IPS-15b (cell line): ENCODE data around the gene LY6G6C.

Experiments used
- H3K27me3 ChIP-seq: one replicate; pipeline ENCODE4 v1.6.1; 2013; ENCODE audit warnings: low read length; ENCODE audit not compliant: control insufficient read depth, insufficient read depth
- H3K36me3 ChIP-seq: one replicate; pipeline ENCODE4 v1.6.1; 2013; ENCODE audit warnings: low read length; ENCODE audit not compliant: control insufficient read depth, insufficient read depth
- H3K4me1 ChIP-seq: one replicate; pipeline ENCODE4 v1.6.1; 2013; ENCODE audit warnings: mild to moderate bottlenecking, low read length; ENCODE audit not compliant: control insufficient read depth, insufficient read depth
- H3K4me3 ChIP-seq: one replicate; pipeline ENCODE4 v1.5.1; 2013; ENCODE audit warnings: low read depth, low read length
- H3K9ac ChIP-seq: one replicate; pipeline ENCODE4 v1.6.1; 2013; ENCODE audit warnings: low read depth, mild to moderate bottlenecking, low read length
- H3K9me3 ChIP-seq: one replicate; pipeline ENCODE4 v1.6.1; 2013; ENCODE audit warnings: mild to moderate bottlenecking, low read length; ENCODE audit not compliant: control insufficient read depth, insufficient read depth

The LY6G6C gene

DNA sequence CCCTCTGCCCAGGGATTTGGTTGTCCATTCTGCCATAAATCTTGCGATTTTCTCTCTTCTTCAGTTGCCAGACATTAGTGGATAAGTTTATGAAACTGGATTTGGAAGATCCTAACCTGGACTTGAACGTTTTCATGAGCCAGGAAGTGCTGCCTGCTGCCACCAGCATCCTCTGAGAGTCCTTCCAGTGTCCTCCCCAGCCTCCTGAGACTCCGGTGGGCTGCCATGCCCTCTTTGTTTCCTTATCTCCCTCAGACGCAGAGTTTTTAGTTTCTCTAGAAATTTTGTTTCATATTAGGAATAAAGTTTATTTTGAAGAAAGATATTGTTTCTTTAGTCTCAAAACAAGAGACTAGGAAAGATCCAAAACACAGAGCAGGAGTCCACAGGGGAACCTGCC, 40.8 kb upstream of the LY6G6C start, which contains the start of gene SAPCD1:
SAPCD1 (plus strand) TSS at position 301 of the 400 bp plus-strand sequence. CDS start 399 bp downstream, outside the sequence.
- Histone ChIP-seq H3K9ac (no peak within 1 kb of the TSS), H3K9me3 (no peaks in the 10 kb centered on the region), H3K36me3 (peaks cover 24% of the 10 kb centered on the region), H3K4me3 (no peak within 1 kb of the TSS), H3K27me3 (no peaks in the 10 kb centered on the region), H3K4me1 (peaks cover 5% of the 10 kb centered on the region)

- no peaks in the 10 kb centered on the region for H3K9me3 ChIP-seq
- H3K4me1 ChIP-seq, result peaks cover 5% of the 10 kb centered on the region
- no peak overlapping the region for H3K9ac ChIP-seq
- no peak overlapping the region for H3K4me3 ChIP-seq
- H3K27me3 ChIP-seq, result no peaks in the 10 kb centered on the region
- peaks cover 24% of the 10 kb centered on the region for H3K36me3 ChIP-seq
Measured at GRCh38 chr6:31761343-31761742, 39.8 kb upstream of the LY6G6C start.

- Histone ChIP-seq H3K9ac (no peak overlapping the region), H3K36me3 (peaks cover 24% of the 10 kb centered on the region), H3K4me3 (no peak overlapping the region), H3K4me1 (peaks cover 5% of the 10 kb centered on the region), H3K27me3 (no peaks in the 10 kb centered on the region), H3K9me3 (no peaks in the 10 kb centered on the region)
Measured at GRCh38 chr6:31760790-31761189, 39.2 kb upstream of the LY6G6C start.

DNA sequence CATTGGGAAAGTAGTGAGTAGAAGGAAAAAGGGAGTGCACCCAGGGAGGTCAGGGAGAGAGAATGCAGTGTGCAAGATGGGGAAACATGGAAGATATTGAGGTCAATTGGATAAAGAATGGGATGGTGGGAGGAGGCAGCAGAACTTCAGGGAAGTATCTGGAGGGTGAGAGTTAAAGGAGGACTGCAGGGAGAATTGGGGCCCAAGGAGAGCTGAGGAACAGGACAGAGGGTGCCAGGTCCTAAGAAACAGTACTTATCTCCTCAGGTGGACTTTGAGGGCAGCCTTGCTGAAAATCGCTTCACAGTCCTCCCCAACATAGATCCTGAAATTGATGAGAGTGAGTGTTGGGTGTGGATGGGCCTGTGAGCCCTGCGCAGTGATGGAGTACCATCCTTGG, 36.7 kb upstream of the LY6G6C start:
- H3K36me3 ChIP-seq, result peaks cover 24% of the 10 kb centered on the region
- H3K9ac ChIP-seq, result no peak overlapping the region
- H3K4me1 ChIP-seq, result peaks cover 2% of the 10 kb centered on the region
- H3K27me3 ChIP-seq, result no peaks in the 10 kb centered on the region
- H3K4me3 ChIP-seq, result no peak overlapping the region
- no peaks in the 10 kb centered on the region for H3K9me3 ChIP-seq

DNA sequence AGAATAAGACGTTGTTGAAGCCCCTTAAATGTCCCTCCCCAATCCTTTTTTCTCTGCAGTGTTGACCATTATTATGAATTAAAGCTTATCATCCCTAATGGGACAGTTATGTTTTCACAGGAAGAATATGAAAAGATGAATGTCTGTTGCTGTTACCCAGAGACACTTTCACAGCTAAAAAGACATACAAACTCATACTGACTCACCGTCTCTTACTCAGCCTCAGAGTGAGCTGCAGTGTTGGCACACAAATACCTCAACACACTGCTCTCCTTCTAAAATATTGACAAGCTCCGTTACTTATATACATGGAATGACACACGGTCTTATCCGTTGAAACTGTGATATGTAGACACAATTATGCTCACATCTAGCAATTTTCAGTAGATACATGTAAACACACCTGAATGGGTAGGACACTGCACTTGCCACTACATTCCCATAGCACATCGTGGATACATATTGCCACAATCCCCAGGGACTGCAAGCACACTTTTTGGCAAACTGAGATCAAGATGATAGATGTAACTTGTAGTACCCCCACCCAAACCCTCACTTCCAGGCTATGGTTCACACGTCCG, 31.3 kb upstream of the LY6G6C start:
- no peaks in the 10 kb centered on the region for H3K27me3 ChIP-seq
- no peak overlapping the region for H3K9ac ChIP-seq
- H3K4me1 ChIP-seq, result no peaks in the 10 kb centered on the region
- H3K4me3 ChIP-seq, result no peak overlapping the region
- no peaks in the 10 kb centered on the region for H3K36me3 ChIP-seq
- no peaks in the 10 kb centered on the region for H3K9me3 ChIP-seq

DNA sequence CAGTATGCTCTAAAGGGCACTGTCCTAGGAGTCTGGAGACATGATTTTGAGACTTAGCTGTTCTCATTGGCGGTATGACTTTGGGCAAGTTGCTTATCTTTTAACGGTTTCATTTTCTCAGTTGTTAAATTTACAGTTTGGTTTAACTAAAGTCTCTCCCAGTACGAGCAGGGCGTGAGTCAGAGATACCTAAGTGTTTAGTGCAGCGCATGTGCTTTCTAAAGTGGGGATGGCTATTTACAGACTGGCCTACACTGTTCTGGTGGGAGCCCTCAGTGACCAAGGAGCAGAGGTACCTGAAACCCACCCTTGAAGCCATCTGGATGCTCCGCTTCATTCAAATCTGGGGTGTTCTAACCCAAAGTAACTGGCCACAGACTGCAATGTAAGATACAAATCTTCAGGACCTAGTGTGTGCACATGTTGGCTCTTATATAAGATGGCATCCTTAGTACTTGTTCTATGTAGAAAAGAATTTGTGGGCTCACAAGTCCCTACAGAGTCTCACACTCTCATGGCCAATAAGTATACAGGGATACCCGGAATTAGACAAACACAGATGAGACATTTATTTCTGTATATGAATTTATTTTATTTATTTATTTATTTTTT, 29.0 kb upstream of the LY6G6C start:
- Histone ChIP-seq H3K4me1 (no peaks in the 10 kb centered on the region), H3K4me3 (no peak overlapping the region), H3K9me3 (no peaks in the 10 kb centered on the region), H3K27me3 (no peaks in the 10 kb centered on the region), H3K9ac (no peak overlapping the region), H3K36me3 (no peaks in the 10 kb centered on the region)

- Histone ChIP-seq H3K9me3 (no peaks in the 10 kb centered on the region), H3K27me3 (no peaks in the 10 kb centered on the region), H3K9ac (no peak overlapping the region), H3K36me3 (no peaks in the 10 kb centered on the region), H3K4me1 (no peaks in the 10 kb centered on the region), H3K4me3 (no peak overlapping the region)
Measured at GRCh38 chr6:31749301-31750036, 27.9 kb upstream of the LY6G6C start.

DNA sequence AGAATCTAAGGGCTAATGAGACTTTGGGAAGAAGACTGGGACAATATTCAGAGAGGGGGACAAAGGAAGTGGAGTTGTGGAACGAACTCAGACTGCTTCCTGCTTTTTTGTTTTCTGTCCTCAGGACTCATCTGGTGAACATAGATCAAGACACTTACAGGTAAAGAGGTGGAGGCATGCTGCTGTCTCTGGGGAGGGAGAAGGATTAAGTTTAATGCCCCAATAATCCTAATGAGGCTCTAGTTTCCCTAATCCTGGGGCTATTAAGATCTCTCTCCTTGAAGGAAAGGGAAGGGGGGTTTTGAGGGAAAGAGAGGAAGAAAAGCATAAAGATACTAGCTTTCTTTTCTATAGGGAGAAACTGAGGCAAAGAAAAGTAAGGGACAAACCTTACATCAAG, 22.9 kb upstream of the LY6G6C start:
- no peaks in the 10 kb centered on the region for H3K9me3 ChIP-seq
- H3K4me1 ChIP-seq, result peaks cover 4% of the 10 kb centered on the region
- no peak overlapping the region for H3K4me3 ChIP-seq
- no peaks in the 10 kb centered on the region for H3K27me3 ChIP-seq
- peaks cover 8% of the 10 kb centered on the region for H3K36me3 ChIP-seq
- H3K9ac ChIP-seq, result no peak overlapping the region

DNA sequence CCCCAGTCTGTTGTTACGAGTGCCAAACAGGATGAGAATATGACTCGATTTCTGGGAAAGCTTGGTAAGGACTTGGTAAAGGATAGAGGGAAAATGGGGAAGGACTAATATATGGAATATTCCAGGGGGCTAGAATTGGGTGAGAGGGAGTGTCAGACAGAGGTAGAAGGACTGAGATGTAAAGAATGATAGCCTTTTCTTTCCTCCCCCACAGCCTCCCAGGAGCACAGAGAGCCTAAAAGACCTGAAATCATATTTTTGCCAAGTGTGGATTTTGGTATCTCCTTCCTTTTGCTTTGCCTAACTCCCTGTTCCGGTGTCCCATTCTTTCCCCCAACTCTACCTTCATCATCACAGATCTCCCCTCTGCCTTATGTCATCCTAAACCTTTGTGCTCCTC, 21.3 kb upstream of the LY6G6C start:
- H3K4me3 ChIP-seq, result no peak overlapping the region
- H3K27me3 ChIP-seq, result no peaks in the 10 kb centered on the region
- H3K9ac ChIP-seq, result no peak overlapping the region
- no peaks in the 10 kb centered on the region for H3K9me3 ChIP-seq
- peaks cover 8% of the 10 kb centered on the region for H3K36me3 ChIP-seq
- H3K4me1 ChIP-seq, result peaks cover 6% of the 10 kb centered on the region

DNA sequence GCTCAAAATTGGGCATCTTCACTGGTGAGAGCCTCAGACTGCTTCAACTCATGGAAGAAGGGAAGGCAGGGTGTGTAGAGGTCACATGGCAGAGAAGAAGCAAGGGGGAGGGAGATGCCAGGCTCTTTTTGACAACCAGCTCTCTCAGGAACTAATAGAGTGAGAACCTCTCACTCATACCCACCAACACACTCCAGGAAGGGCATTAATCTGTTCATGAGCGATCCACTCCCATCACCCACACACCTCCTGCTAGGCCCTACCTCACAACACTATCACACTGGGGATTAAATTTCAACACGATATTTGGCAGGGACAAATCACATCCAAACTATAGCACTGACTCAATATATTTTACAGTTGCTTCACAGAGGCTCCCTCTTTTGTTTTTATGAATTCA, 20.3 kb upstream of the LY6G6C start:
- H3K4me3 ChIP-seq, result no peak overlapping the region

DNA sequence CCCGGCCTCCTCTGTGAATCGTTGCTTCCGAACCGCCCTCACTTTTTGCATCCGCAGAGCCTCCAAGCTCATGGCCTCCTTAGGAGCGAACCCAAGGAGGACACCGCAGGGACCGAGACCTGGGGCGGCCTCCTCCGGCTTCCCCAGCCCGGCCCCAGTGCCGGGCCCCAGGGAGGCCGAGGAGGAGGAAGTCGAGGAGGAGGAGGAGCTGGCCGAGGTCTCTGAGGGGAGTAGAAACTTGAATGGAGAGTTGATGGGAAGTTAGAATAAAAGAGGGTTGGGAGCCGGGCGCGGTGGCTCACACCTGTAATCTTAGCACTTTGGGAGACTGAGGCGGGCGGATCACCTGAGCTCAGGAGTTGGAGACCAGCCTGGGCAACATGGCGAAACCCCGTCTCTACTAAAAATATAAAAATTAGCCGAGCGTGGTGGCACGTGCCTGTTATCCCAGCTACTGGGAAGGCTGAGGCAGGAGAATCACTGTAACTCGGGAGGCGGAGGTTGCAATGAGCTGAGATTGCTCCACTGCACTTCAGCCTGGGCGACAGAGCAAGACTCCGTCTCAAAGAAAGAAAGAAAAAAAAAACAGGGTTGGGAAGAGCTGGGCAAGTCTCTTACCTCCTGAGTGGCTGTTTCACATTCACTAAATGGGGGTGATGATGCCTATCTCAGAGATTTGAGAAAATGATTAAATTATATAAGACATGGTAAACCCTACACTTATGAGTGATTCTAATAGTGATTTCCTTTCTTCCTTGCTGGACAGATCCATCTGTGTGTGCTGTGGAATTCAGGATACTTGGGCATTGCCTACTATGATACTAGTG, 19.1 kb upstream of the LY6G6C start:
- Histone ChIP-seq H3K9me3 (no peaks in the 10 kb centered on the region), H3K4me1 (peaks cover 14% of the 10 kb centered on the region), H3K4me3 (peak overlapping the region; percentile 85), H3K36me3 (peaks cover 8% of the 10 kb centered on the region), H3K9ac (peak overlapping the region; percentile 93), H3K27me3 (no peaks in the 10 kb centered on the region)

More for the DNA sequence above, 20.3 kb upstream of the LY6G6C start:
- H3K9me3 ChIP-seq, result no peaks in the 10 kb centered on the region
- peaks cover 11% of the 10 kb centered on the region for H3K4me1 ChIP-seq
- H3K9ac ChIP-seq, result no peak overlapping the region
- peaks cover 8% of the 10 kb centered on the region for H3K36me3 ChIP-seq
- H3K27me3 ChIP-seq, result no peaks in the 10 kb centered on the region
